Amygdala (tissue), 56 donors: ENCODE data around the gene CPA5.

ENCODE experiments used
- DNase-seq, 56 donors: peaks; one replicate each; lab custom pipeline; 2025; lab: John Stamatoyannopoulos, UW

CPA5 gene

GRCh38 chr7:130332259-130333053, 12.2 kb upstream of the CPA5 start:
- DNase-seq, result no peak

DNA sequence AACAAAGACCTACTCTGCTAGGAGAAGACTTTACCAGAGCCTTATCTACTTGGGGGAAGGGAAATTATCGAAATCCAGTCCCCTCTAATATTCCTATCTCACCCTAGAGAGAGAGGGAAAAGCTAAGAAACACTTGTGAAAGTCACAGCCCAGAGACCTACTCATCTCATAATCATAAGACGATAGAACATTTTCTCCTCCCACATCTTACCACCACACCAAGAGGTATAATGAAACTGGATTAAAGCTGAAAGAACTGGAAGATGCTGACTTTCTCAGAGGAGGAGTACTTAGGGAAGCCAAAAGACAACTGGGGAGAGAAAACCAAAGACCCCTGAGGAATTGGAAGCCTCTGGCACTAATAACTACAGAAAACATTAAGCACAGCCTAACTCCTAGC, 10.8 kb upstream of the CPA5 start:
- no peak for DNase-seq

DNA sequence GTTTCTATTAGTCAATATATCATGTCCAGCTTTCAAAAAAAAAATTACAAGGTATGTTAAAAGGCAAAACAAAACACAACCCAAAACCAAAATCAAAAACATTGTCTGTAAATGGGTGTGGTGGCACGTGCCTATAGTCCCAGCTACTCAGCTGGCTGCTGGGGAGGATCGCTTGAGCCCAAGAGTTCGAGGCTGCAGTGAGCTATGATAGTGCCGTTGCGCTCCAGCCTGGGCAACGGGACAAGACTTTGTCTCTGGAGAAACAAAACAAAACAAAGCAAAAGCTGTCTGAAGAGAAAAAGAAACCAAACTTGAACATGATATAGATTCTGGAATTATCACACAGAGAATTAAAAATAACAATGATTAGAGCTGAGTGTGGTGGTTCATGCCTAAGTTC, 10.3 kb upstream of the CPA5 start:
- DNase-seq, result no peak

GRCh38 chr7:130337410-130337971, 7.1 kb upstream of the CPA5 start:
- DNase-seq, result no peak

DNA sequence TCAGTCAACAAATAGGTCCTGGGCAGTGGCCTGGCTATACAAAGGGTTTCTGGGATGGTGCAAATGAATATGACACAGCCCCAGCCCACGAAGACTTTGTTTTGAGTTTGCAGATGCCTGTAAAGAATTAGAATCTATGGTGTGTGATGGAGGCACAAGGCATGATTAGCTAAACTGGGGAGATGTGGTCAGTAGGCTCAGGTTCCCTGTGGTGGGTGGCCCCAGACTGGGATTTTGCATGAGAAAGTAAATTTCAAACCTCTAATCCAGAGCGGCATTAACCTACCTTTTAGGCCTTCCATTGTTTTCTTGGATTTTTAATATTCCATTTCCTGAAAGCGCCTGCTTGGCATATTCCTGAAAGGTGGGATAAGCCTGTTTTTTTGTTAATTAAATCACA, 6.4 kb upstream of the CPA5 start:
- DNase-seq, result no peak

- no peak for DNase-seq
Observed at GRCh38 chr7:130341882-130342281, 2.7 kb upstream of the CPA5 start.

DNA sequence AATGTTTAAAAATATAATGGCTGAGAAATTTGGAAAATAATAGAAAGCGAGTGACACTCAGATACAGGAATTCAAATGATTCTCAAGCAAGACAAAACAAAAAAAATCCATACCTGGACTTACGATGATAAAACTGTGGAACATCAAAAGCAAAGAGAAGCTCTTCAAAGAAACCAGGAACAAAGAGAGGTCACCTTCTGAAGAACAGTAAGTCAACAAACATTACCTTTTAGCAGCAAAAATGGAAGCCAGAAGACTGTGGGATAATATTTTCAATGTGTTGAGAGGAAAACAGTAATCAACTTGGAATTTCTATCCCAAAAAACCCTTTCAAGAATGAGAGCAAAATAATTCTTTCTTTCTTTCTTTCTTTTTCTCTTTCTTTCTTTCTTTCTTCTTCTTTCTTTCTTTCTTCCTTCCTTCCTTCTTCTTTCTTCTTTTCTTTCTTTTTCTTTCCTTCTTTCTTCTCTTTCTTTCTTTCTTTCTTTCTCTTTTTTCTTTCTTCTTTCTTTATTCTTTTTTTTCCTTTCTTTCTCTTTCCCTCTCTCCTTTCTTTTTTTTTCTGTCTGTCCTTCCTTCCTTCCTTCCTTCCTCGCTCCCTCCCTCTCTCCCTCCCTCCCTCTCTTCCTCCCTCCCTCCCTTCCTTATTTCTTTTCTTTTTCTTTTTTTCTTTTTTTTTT, 1.8 kb upstream of the CPA5 start:
- no peak for DNase-seq

GRCh38 chr7:130345136-130345535, 520 bp downstream of the CPA5 start:
- no peak for DNase-seq

GRCh38 chr7:130345725-130346124, 1.1 kb downstream of the CPA5 start:
- DNase-seq, result no peak

DNA sequence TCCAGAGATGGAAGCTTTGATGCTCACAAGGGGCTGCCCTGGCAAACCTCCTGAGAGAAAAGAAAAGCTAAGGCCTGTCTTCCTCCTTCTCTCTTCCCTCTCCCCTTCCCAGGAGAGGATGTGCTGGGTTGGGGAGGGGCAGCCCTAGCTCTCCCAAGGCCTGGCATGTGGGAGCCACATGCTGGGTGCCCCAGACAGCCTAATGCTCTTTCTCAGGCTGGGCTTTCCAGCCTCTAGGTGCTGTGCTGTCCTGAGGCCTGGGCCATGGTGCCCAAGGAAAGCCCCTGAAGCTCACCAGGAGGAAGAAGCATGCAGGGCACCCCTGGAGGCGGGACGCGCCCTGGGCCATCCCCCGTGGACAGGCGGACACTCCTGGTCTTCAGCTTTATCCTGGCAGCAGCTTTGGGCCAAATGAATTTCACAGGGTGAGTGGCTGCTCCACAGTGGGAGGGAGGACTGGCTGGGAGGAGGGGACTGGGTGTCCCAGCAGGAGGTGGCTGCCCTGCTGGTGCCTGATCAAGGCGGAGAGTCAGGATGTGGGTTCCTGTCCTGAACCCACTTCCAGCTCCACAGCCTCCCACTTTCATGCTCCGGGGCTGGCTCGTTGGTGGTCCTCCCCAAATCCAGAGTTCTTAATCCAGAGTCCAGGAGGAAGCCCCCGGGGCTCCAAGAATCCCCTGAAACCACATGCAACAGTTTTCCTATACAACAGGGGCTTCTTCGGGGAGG, 1.7 kb downstream of the CPA5 start:
- DNase-seq, result no peak

GRCh38 chr7:130346941-130347340, 2.3 kb downstream of the CPA5 start:
- no peak for DNase-seq

- DNase-seq, result no peak
Observed at GRCh38 chr7:130349911-130350782, 5.5 kb downstream of the CPA5 start.

- DNase-seq, result no peak
Observed at GRCh38 chr7:130350945-130351790, 6.6 kb downstream of the CPA5 start.

GRCh38 chr7:130351791-130352090, 7.1 kb downstream of the CPA5 start:
- no peak for DNase-seq

DNA sequence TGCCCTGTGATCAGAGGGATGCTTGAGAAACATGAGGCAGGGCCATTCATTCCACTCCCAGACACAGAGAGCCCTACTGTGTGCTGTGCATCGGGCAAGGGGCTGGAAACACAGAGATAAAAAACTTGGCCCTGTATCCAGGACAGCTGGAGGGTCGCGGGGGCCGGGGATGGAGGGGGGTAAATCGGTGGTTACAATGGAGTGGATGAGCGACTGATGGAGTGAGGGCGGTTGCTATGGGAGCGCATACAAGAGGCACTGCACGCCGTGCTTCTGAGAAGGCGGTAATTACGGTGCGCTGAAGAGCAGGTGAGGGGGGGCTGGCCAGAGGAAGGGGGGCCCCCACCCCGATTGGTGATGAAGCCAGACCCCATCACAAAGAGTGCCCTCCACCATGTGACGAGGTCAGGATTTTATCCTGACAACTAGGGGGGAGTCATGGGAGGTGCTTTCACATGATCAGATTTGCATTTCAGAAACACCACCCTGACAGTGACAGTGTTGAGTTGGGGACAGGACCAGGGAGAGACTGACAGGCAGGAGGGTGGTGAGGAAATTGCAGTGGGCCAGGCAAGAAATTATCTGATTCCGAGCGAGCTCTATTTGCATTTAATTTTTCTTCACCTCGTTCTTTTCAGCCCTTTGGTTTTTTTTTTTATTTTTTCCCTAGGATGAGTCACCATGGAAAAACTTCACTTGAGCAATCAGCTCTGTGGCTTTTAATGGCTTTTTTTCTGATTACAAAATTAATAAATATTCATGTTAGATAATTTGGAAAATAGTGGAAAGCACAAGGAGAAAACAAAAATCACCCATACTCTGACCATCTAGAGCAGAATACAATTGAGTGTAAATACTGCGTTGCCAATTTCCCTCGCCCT, 7.8 kb downstream of the CPA5 start:
- peak in 15 of 56 donors; percentile 12 to 67 (median 25) for DNase-seq

- no peak for DNase-seq
Observed at GRCh38 chr7:130353196-130353595, 8.6 kb downstream of the CPA5 start.

- peak in 3 of 56 donors; percentile 27 to 61 (median 45) for DNase-seq
Observed at GRCh38 chr7:130356121-130356875, 11.7 kb downstream of the CPA5 start.
